ENCODE results near the gene TBC1D1. TPM values are rescaled to one million over a fixed set of nuclear protein-coding genes. Genes with fewer than 3 reads are reported as not detected.

The TBC1D1 gene
- polyA plus RNA-seq, 3 donors: 23.3 to 70.0 (median 31.5) TPM

- Histone ChIP-seq H3K36me3 (replicated peaks in 1 of 2; ENCODE audit: control insufficient read depth in 1 of 2, insufficient read depth in 2 of 2, low read length in 2 of 2) (no peaks in the 10 kb centered on the region), H2AFZ (ENCODE audit: insufficient read depth, low read depth, low read length, poor library complexity, severe bottlenecking) (no peak overlapping the region), H3K4me1 (ENCODE audit: control insufficient read depth in 1 of 2, insufficient read depth in 2 of 2, low read length in 2 of 2) (peaks cover 51 to 54% of the 10 kb centered on the region in 2 donors), H3K9me3 (replicated peaks in 1 of 2; ENCODE audit: control insufficient read depth in 1 of 2, insufficient read depth in 1 of 2, low read length in 2 of 2) (no peaks in the 10 kb centered on the region), H3K9ac (ENCODE audit: insufficient read depth, low read length, poor library complexity, severe bottlenecking) (no peak overlapping the region), H4K20me1 (ENCODE audit: insufficient read depth, low read length) (no peaks in the 10 kb centered on the region), H3K4me3 (replicated peaks in 1 of 3; ENCODE audit: low read depth in 2 of 3, low read length in 3 of 3) (no peak overlapping the region), H3K79me2 (ENCODE audit: insufficient read depth, low read length) (no peaks in the 10 kb centered on the region), H3K4me2 (replicated peaks; ENCODE audit: extremely low read depth, low read length, poor library complexity, severe bottlenecking) (no peak overlapping the region), H3K27me3 (ENCODE audit: control insufficient read depth in 2 of 2, insufficient read depth in 2 of 2, low read length in 2 of 2) (no peaks in the 10 kb centered on the region), H3K27ac (ENCODE audit: low read depth in 1 of 2, low read length in 2 of 2) (no peak overlapping the region)
- no peak overlapping the region for H3K4me3 Mint-ChIP-seq
- peaks cover 55% of the 10 kb centered on the region for H3K4me1 Mint-ChIP-seq
- intact Hi-C loops (cut with micrococcal nuclease): loop anchor here (5.0 kb wide), 2 partner anchors 86 to 509 kb away; no protein-coding TSS in a partner anchor
- 100% methylated on average over 1 of the region's 5 CpGs for WGBS (ENCODE audit: insufficient coverage)
- DNase-seq: no peak
- H3K36me3 Mint-ChIP-seq: peaks cover 3 to 6% of the 10 kb centered on the region in 2 donors
- peaks cover 0 to 3% (median 2%) of the 10 kb centered on the region in 3 donors for H3K27me3 Mint-ChIP-seq (ENCODE audit: low read depth in 3 of 3)
- H3K9me3 Mint-ChIP-seq: peaks cover 0 to 6% (median 3%) of the 10 kb centered on the region in 7 donors
- peak overlapping the region in 2 of 7 donors; percentile 64 to 99 for H3K27ac Mint-ChIP-seq
- no peak for TF ChIP-seq CTCF (IDR thresholded peaks at IDR 0.05)
Observed at GRCh38 chr4:38163216-38164006, 272.5 kb downstream of the TBC1D1 start.

- H3K79me2 ChIP-seq (ENCODE audit: insufficient read depth, low read length): no peaks in the 10 kb centered on the region
- H3K4me3 Mint-ChIP-seq: no peak overlapping the region
- intact Hi-C loops (cut with micrococcal nuclease): loop anchor here (5.0 kb wide), 2 partner anchors 87 to 508 kb away; no protein-coding TSS in a partner anchor
- H3K27ac Mint-ChIP-seq: peak overlapping the region in 2 of 7 donors; percentile 18 to 35
- no peak overlapping the region for H3K27ac ChIP-seq (ENCODE audit: low read depth in 1 of 2, low read length in 2 of 2)
- peaks cover 3 to 6% of the 10 kb centered on the region in 2 donors for H3K36me3 Mint-ChIP-seq
- H3K4me3 ChIP-seq (replicated peaks in 1 of 3; ENCODE audit: low read depth in 2 of 3, low read length in 3 of 3): no peak overlapping the region
- DNase-seq: no peak
- H3K4me1 Mint-ChIP-seq: peaks cover 53% of the 10 kb centered on the region
- H3K36me3 ChIP-seq (replicated peaks in 1 of 2; ENCODE audit: control insufficient read depth in 1 of 2, insufficient read depth in 2 of 2, low read length in 2 of 2): no peaks in the 10 kb centered on the region
- no peak overlapping the region for H2AFZ ChIP-seq (ENCODE audit: insufficient read depth, low read depth, low read length, poor library complexity, severe bottlenecking)
- H3K4me2 ChIP-seq (replicated peaks; ENCODE audit: extremely low read depth, low read length, poor library complexity, severe bottlenecking): no peak overlapping the region
- H3K27me3 Mint-ChIP-seq (ENCODE audit: low read depth in 3 of 3): peaks cover 0 to 4% (median 3%) of the 10 kb centered on the region in 3 donors
- no peak for TF ChIP-seq CTCF (IDR thresholded peaks at IDR 0.05)
- H3K27me3 ChIP-seq (ENCODE audit: control insufficient read depth in 2 of 2, insufficient read depth in 2 of 2, low read length in 2 of 2): no peaks in the 10 kb centered on the region
- no peaks in the 10 kb centered on the region for H3K9me3 ChIP-seq (replicated peaks in 1 of 2; ENCODE audit: control insufficient read depth in 1 of 2, insufficient read depth in 1 of 2, low read length in 2 of 2)
- no peaks in the 10 kb centered on the region for H4K20me1 ChIP-seq (ENCODE audit: insufficient read depth, low read length)
- WGBS (ENCODE audit: insufficient coverage): 90% methylated on average over 2 of the region's 3 CpGs
- H3K4me1 ChIP-seq (ENCODE audit: control insufficient read depth in 1 of 2, insufficient read depth in 2 of 2, low read length in 2 of 2): peaks cover 47 to 48% of the 10 kb centered on the region in 2 donors
- H3K9ac ChIP-seq (ENCODE audit: insufficient read depth, low read length, poor library complexity, severe bottlenecking): no peak overlapping the region
- peaks cover 0 to 6% (median 3%) of the 10 kb centered on the region in 7 donors for H3K9me3 Mint-ChIP-seq
Observed at GRCh38 chr4:38164346-38164745, 273.5 kb downstream of the TBC1D1 start.

Measured in CD14-positive monocyte (primary cell).